Measurements from ENCODE around the gene DKKL1. TPM values are rescaled to one million over a fixed set of nuclear protein-coding genes. Genes with fewer than 3 reads are reported as not detected.
"Not testable (repeated sequence)": the region's sequence is repeated elsewhere in the genome, so short reads cannot be mapped to it uniquely, and the experiment has no call there.

DKKL1 gene
- total and polyA plus RNA-seq, 3 experiments from 2014 or later, result not detected

DNA sequence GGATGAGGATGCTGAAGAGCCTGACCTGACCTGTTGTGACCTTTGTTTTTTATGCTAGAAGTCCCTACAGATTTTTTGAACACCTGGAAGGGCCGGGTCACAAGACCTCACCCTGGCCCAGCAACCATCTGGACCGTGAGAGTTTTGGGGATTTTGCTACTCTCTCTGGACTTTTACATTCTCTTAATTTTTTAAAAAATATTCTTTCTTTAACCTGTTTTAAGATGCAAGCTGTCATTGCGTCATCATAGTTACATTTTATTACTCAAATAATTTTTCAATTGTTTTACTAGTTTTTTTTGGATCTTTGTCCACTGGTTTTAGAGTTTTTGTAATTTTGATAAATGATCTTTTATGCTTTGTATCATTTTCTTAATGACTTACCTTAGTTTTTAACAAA lies 7.5 kb downstream of the DKKL1 start:
- Mint-ChIP-seq H3K4me1 (no peaks in the 10 kb centered on the region), H3K9me3 (peaks cover 0 to 12% (median 10%) of the 10 kb centered on the region in 5 donors), H3K4me3 (no peak overlapping the region), H3K27ac (no peak overlapping the region), H3K27me3 (peaks cover 6 to 22% of the 10 kb centered on the region in 2 donors), H3K36me3 (peaks cover 0 to 4% (median 0%) of the 10 kb centered on the region in 3 donors)
- Histone ChIP-seq H3K36me3 (ENCODE audit: insufficient read depth, low read length) (no peaks in the 10 kb centered on the region), H3K27me3 (ENCODE audit: insufficient read depth, low read length, poor library complexity, severe bottlenecking) (no peaks in the 10 kb centered on the region), H3K4me1 (ENCODE audit: insufficient read depth, low read length) (no peaks in the 10 kb centered on the region), H3K9me3 (ENCODE audit: low read length) (peaks cover 6% of the 10 kb centered on the region), H3K4me3 (ENCODE audit: low read length) (no peak overlapping the region), H3K27ac (ENCODE audit: low read depth, low read length) (no peak overlapping the region)
- CTCF ChIA-PET, result no interaction called here
- POLR2A ChIA-PET, result no interaction called here
- no peak for DNase-seq

DNA sequence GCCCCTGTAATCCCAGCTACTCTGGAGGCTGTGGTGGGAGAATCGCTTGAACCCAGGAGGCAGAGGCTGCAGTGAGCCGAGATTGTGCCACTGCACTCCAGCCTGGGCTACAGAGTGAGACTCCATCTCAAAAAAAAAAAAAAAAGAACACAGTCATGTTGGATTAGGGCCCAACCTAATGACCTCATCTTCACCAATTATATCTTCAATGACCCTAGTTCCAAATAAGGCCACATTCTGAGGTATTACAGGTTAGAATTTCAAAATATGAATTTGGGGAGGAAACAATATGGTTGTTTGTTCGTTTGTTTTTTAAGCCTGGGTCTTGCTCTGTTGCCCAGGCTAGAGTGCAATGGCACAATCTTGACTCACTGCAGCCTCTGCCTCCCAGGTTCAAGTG lies 9.5 kb downstream of the DKKL1 start:
- H3K36me3 ChIP-seq (ENCODE audit: insufficient read depth, low read length); H3K27ac ChIP-seq (ENCODE audit: low read depth, low read length); H3K36me3 Mint-ChIP-seq; CTCF ChIA-PET; H3K4me1 ChIP-seq (ENCODE audit: insufficient read depth, low read length); POLR2A ChIA-PET; H3K9me3 ChIP-seq (ENCODE audit: low read length); H3K27ac Mint-ChIP-seq; H3K27me3 ChIP-seq (ENCODE audit: insufficient read depth, low read length, poor library complexity, severe bottlenecking); H3K4me3 Mint-ChIP-seq; H3K4me1 Mint-ChIP-seq; H3K4me3 ChIP-seq (ENCODE audit: low read length); DNase-seq: not testable (repeated sequence)
- H3K9me3 Mint-ChIP-seq, result peaks cover 0 to 12% (median 10%) of the 10 kb centered on the region in 5 donors
- peaks cover 9 to 25% of the 10 kb centered on the region in 2 donors for H3K27me3 Mint-ChIP-seq

DNA sequence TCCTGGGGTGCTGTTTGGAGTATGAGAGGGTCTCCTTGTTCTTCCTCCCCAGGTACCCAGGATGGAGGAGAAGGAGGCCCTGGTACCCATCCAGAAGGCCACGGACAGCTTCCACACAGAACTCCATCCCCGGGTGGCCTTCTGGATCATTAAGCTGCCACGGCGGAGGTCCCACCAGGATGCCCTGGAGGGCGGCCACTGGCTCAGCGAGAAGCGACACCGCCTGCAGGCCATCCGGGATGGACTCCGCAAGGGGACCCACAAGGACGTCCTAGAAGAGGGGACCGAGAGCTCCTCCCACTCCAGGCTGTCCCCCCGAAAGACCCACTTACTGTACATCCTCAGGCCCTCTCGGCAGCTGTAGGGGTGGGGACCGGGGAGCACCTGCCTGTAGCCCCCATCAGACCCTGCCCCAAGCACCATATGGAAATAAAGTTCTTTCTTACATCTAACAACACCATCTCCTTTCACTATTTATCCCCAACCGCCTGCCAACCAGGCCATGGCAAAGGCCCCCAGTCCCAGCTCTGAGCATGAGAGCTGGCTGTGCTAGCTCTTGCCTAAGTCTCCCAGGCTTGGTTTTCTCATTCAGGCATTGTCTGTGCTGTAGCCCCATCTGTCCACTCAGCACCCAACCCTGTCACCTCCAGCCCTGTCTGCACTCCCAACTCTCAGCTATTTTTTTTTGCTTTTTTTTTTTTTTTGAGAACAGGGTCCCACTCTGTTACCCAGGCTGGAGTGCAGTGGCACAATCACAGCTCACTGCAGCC lies 11.2 kb downstream of the DKKL1 start:
- Mint-ChIP-seq H3K27ac (no peak overlapping the region), H3K4me3 (no peak overlapping the region), H3K27me3 (peaks cover 9 to 25% of the 10 kb centered on the region in 2 donors), H3K9me3 (peaks cover 0 to 2% (median 0%) of the 10 kb centered on the region in 5 donors), H3K4me1 (no peaks in the 10 kb centered on the region), H3K36me3 (peaks cover 0 to 6% (median 0%) of the 10 kb centered on the region in 3 donors)
- CTCF ChIA-PET, result no interaction called here
- no peaks in the 10 kb centered on the region for H3K27me3 ChIP-seq (ENCODE audit: insufficient read depth, low read length, poor library complexity, severe bottlenecking)
- no peak overlapping the region for H3K27ac ChIP-seq (ENCODE audit: low read depth, low read length)
- no peak overlapping the region for H3K4me3 ChIP-seq (ENCODE audit: low read length)
- POLR2A ChIA-PET, result no interaction called here
- DNase-seq, result no peak
- no peaks in the 10 kb centered on the region for H3K9me3 ChIP-seq (ENCODE audit: low read length)
- H3K36me3 ChIP-seq (ENCODE audit: insufficient read depth, low read length), result no peaks in the 10 kb centered on the region
- no peaks in the 10 kb centered on the region for H3K4me1 ChIP-seq (ENCODE audit: insufficient read depth, low read length)

DNA sequence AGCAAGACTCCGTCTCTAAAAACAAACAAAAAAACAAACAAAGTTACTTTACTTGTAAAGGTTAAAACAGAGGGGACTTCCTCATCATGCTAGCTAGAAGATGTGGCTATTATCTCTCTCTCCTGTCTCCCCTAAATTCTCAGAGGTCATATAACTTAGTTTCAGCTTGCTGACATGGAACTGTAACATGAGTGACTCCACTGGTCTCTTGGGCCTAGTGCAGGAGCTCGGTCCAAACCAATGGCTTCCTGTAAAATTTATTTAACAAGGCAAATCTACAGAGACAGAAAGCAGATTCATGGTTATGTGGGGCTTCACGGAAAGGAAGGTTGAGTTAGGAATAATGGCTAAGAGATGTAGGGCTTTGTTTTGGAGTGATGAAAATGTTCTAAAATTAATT lies 14.8 kb downstream of the DKKL1 start:
- peaks cover 0 to 12% (median 0%) of the 10 kb centered on the region in 3 donors for H3K36me3 Mint-ChIP-seq
- H3K4me1 ChIP-seq (ENCODE audit: insufficient read depth, low read length), result no peaks in the 10 kb centered on the region
- H3K9me3 Mint-ChIP-seq, result peaks cover 8 to 15% (median 11%) of the 10 kb centered on the region in 5 donors
- peak overlapping the region in 1 of 8 donors; percentile 56 for H3K27ac Mint-ChIP-seq
- peaks cover 3% of the 10 kb centered on the region for H3K27me3 ChIP-seq (ENCODE audit: insufficient read depth, low read length, poor library complexity, severe bottlenecking)
- H3K27ac ChIP-seq (ENCODE audit: low read depth, low read length), result no peak overlapping the region
- DNase-seq, result no peak
- CTCF ChIA-PET, result no interaction called here
- no peak overlapping the region for H3K4me3 ChIP-seq (ENCODE audit: low read length)
- H3K4me1 Mint-ChIP-seq, result no peaks in the 10 kb centered on the region
- no peaks in the 10 kb centered on the region for H3K9me3 ChIP-seq (ENCODE audit: low read length)
- POLR2A ChIA-PET, result no interaction called here
- peaks cover 17 to 36% of the 10 kb centered on the region in 2 donors for H3K27me3 Mint-ChIP-seq
- no peak overlapping the region for H3K4me3 Mint-ChIP-seq
- no peaks in the 10 kb centered on the region for H3K36me3 ChIP-seq (ENCODE audit: insufficient read depth, low read length)

DNA sequence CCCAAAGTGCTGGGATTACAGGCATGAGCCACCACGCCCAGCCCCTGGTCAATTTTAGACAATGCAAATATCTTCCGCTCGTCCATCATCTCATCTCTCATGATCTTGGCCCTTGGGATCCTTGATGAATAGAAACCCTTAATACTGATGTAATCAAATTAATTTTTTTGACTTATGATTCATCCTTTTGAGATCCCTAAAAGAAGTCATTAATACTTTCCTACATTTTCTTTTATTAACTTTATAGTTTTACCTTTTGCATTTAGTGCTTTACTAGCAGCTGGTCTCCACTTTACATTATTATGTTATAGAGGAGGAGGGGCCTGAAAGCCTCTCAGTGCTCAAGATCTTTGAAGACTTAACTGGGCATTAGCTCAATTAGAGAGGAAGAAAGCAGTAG lies 16.7 kb downstream of the DKKL1 start:
- Mint-ChIP-seq H3K36me3 (peaks cover 0 to 12% (median 0%) of the 10 kb centered on the region in 3 donors), H3K27me3 (peaks cover 16 to 33% of the 10 kb centered on the region in 2 donors)
- POLR2A ChIA-PET, result no interaction called here

DNA sequence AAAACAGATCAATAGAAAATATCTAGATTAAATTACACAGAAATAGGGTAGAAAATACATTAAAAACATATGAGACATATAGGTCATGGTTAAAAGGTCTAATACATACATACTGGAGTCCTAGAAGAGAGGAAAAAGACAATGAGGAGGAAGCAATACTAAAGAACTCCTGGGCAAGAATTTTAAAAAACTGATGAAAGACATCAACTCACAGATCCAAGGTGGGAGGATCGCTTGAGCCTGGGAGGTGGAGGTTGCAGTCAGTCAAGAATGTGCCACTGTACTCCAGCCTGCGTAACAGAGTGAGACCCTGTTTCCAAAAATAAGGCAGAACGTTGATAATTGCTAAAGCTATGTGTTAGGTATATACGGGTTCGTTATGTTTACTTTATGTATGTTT lies 19.0 kb downstream of the DKKL1 start:
- H3K27ac ChIP-seq (ENCODE audit: low read depth, low read length), result no peak overlapping the region
- H3K4me3 Mint-ChIP-seq, result no peak overlapping the region
- H3K36me3 ChIP-seq (ENCODE audit: insufficient read depth, low read length), result no peaks in the 10 kb centered on the region
- POLR2A ChIA-PET, result no interaction called here
- H3K4me3 ChIP-seq (ENCODE audit: low read length), result no peak overlapping the region
- peaks cover 3% of the 10 kb centered on the region for H3K27me3 ChIP-seq (ENCODE audit: insufficient read depth, low read length, poor library complexity, severe bottlenecking)
- DNase-seq, result no peak
- peaks cover 0 to 12% (median 0%) of the 10 kb centered on the region in 3 donors for H3K36me3 Mint-ChIP-seq
- peaks cover 7 to 25% of the 10 kb centered on the region in 2 donors for H3K27me3 Mint-ChIP-seq
- peaks cover 0 to 4% (median 2%) of the 10 kb centered on the region in 3 donors for H3K4me1 Mint-ChIP-seq
- CTCF ChIA-PET, result no interaction called here
- no peaks in the 10 kb centered on the region for H3K4me1 ChIP-seq (ENCODE audit: insufficient read depth, low read length)
- H3K27ac Mint-ChIP-seq, result no peak overlapping the region
- peaks cover 8 to 15% (median 11%) of the 10 kb centered on the region in 5 donors for H3K9me3 Mint-ChIP-seq
- H3K9me3 ChIP-seq (ENCODE audit: low read length), result no peaks in the 10 kb centered on the region

More for the DNA sequence above, 16.7 kb downstream of the DKKL1 start:
- H3K9me3 Mint-ChIP-seq, result peaks cover 8 to 15% (median 11%) of the 10 kb centered on the region in 5 donors
- DNase-seq, result no peak
- no peak overlapping the region for H3K27ac Mint-ChIP-seq
- Histone ChIP-seq H3K27me3 (ENCODE audit: insufficient read depth, low read length, poor library complexity, severe bottlenecking) (peaks cover 3% of the 10 kb centered on the region), H3K4me1 (ENCODE audit: insufficient read depth, low read length) (no peaks in the 10 kb centered on the region), H3K4me3 (ENCODE audit: low read length) (no peak overlapping the region), H3K27ac (ENCODE audit: low read depth, low read length) (no peak overlapping the region), H3K9me3 (ENCODE audit: low read length) (no peaks in the 10 kb centered on the region), H3K36me3 (ENCODE audit: insufficient read depth, low read length) (no peaks in the 10 kb centered on the region)
- CTCF ChIA-PET, result interaction anchor here (1.0 kb wide), 1 partner anchor 11 kb away, joined by 6 read pairs; no protein-coding TSS in a partner anchor
- no peak overlapping the region for H3K4me3 Mint-ChIP-seq
- no peaks in the 10 kb centered on the region for H3K4me1 Mint-ChIP-seq

DNA sequence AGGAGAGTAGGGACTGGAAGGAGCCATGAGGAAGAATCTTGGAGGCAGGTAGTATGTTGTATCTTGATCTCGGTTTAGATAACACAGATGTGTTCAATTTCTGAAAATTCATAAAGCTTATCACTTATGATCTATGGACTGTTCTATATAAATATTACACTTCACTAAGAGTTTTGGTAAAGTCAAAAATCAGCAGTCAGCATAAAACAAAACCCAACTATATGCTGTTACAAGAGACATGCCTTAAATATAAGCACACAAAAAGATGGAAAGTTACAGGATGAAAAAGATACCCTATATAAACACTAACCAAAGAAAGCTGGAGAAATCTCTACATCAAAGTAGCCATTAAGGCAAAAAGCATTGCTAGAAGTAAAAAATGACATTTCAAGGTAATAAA lies 19.9 kb downstream of the DKKL1 start:
- no peak overlapping the region for H3K27ac Mint-ChIP-seq

DNA sequence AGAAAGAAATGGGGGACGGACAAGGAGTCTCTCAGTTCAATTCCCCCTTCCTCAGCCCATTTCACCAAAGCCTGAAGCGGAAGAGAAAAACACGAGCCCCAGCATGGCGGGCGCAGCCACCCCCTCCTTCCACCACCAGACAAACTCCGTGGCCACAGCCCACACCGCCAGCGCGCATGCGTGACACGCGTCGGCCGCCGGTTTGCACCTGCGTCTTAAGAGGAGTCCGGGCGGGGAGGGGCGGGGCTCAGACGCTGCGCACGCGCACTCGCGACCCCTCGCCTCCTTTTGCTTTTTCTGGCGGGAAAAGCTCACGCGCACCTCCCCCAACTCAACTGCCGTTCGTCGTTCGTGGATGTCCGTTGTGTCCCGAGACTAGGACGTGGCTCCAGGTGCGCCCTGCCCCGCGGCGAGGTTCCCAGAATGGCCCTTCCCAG lies 24.3 kb downstream of the DKKL1 start, which contains the start of gene KASH5:
Gene KASH5, plus strand, starts transcription at position 314 of the 437 bp plus-strand sequence. CDS start 2,635 bp downstream, outside the sequence.
- H3K27ac ChIP-seq (ENCODE audit: low read depth, low read length), result no peak within 1 kb of the TSS
- ChIA-PET POLR2A (interaction anchor here (0.6 to 0.7 kb wide), 2 partner anchors 23 to 441 kb away, joined by 3 read pairs; no protein-coding TSS in a partner anchor), CTCF (no interaction called here)
- H3K4me3 ChIP-seq (ENCODE audit: low read length), result no peak within 1 kb of the TSS
- H3K27me3 ChIP-seq (ENCODE audit: insufficient read depth, low read length, poor library complexity, severe bottlenecking), result no peaks in the 10 kb centered on the region
- DNase-seq, result peak; percentile 74 to 95 (median 86)
- peaks cover 0 to 5% of the 10 kb centered on the region in 2 donors for H3K27me3 Mint-ChIP-seq
- no peaks in the 10 kb centered on the region for H3K9me3 ChIP-seq (ENCODE audit: low read length)
- H3K9me3 Mint-ChIP-seq, result no peaks in the 10 kb centered on the region
- H3K36me3 ChIP-seq (ENCODE audit: insufficient read depth, low read length), result no peaks in the 10 kb centered on the region
- peaks cover 11 to 20% (median 19%) of the 10 kb centered on the region in 3 donors for H3K4me1 Mint-ChIP-seq
- H3K27ac Mint-ChIP-seq, result peak within 1 kb of the TSS in 5 of 8 donors; percentile 58 to 84 (median 75)
- no peaks in the 10 kb centered on the region for H3K36me3 Mint-ChIP-seq
- peak within 1 kb of the TSS in 6 of 7 donors; percentile 32 to 83 (median 56) for H3K4me3 Mint-ChIP-seq
- H3K4me1 ChIP-seq (ENCODE audit: insufficient read depth, low read length), result peaks cover 9% of the 10 kb centered on the region

More for the DNA sequence above, 19.9 kb downstream of the DKKL1 start:
- no peak overlapping the region for H3K4me3 Mint-ChIP-seq
- no peak overlapping the region for H3K4me3 ChIP-seq (ENCODE audit: low read length)
- H3K9me3 Mint-ChIP-seq, result peaks cover 8 to 15% (median 11%) of the 10 kb centered on the region in 5 donors
- no peaks in the 10 kb centered on the region for H3K9me3 ChIP-seq (ENCODE audit: low read length)
- peaks cover 0 to 10% (median 8%) of the 10 kb centered on the region in 3 donors for H3K4me1 Mint-ChIP-seq
- no peak for DNase-seq
- POLR2A ChIA-PET, result interaction anchor here (0.7 kb wide), 1 partner anchor 87 kb away, joined by 3 read pairs; no protein-coding TSS in a partner anchor
- CTCF ChIA-PET, result no interaction called here
- H3K27me3 Mint-ChIP-seq, result peaks cover 7 to 22% of the 10 kb centered on the region in 2 donors
- no peaks in the 10 kb centered on the region for H3K4me1 ChIP-seq (ENCODE audit: insufficient read depth, low read length)
- H3K27ac ChIP-seq (ENCODE audit: low read depth, low read length), result no peak overlapping the region
- peaks cover 3% of the 10 kb centered on the region for H3K27me3 ChIP-seq (ENCODE audit: insufficient read depth, low read length, poor library complexity, severe bottlenecking)
- no peaks in the 10 kb centered on the region for H3K36me3 ChIP-seq (ENCODE audit: insufficient read depth, low read length)
- peaks cover 0 to 10% (median 0%) of the 10 kb centered on the region in 3 donors for H3K36me3 Mint-ChIP-seq

All from CD8-positive, alpha-beta memory T cell (primary cell).